T-helper 1 cell treated with Interleukin-12 subunit alpha and Interleukin-12 subunit beta and Interleukin-4 antibody, amounts not matched to agents 30 ng/mL and 1 ng/mL, for 36 hours (primary cell): ENCODE results near the gene ICAM3. TPM values are rescaled to one million over a fixed set of nuclear protein-coding genes. Genes with fewer than 3 reads are reported as not detected.

Experiments used
- intact Hi-C: fragments of 100-400 bp; cut with micrococcal nuclease; formaldehyde crosslinking; loops from one replicate; pipeline ENCODE4 v1.15.1; 2024
- total RNA-seq: library from RNA; stranded (reverse); gene quantifications from 2 replicates; pipeline ENCODE4 v1.2.3, GENCODE V29; 2022

Gene ICAM3
- total RNA-seq, 1 donor from 2014 or later, result 190 TPM

GRCh38 chr19:10321874-10322835, 17.3 kb downstream of the ICAM3 start:
- intact Hi-C loops, result no loop called here

GRCh38 chr19:10321417-10321797, 18.0 kb downstream of the ICAM3 start:
- intact Hi-C loops, result no loop called here

DNA sequence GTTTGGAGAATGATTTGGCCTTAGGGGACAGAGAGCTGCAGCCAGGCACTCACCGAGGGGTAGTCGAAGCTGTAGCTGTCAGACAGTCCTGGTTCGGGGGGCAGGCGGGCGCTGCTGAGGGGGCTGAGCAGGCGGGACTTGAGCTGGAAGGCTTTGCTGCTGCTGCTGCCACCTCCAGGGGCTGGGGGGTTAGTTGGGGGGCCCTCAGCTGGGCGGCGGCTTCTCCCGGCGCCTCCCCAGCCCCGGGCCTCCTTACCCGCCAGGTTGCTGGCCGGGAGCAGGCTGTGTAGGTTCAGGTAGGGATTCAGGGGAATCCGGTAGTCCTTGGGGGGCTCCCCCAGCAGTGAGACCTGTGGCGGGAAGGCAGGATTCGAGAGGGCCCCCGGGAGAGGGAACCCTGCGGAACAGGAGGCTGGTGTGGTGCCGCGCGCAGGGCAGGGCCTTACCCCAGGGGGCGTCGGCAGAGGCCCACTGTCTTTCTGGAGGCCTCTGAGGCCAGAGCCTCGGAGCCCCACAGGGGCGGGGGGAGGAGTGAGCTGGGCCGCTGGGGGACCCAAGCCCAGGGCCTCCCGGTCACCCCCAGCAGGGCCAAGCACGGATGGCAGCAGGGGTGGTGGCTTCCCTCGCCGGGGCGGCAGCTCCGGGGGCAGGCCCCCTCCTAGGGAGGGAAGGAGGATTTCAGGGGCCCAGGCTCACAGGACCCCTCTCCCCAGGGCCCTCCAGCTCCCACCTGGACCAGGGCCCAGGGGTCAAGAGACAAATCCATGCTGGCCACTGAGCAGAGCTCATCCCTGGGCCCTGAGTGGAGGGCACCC, 18.6 kb downstream of the ICAM3 start:
- intact Hi-C loops, result no loop called here

DNA sequence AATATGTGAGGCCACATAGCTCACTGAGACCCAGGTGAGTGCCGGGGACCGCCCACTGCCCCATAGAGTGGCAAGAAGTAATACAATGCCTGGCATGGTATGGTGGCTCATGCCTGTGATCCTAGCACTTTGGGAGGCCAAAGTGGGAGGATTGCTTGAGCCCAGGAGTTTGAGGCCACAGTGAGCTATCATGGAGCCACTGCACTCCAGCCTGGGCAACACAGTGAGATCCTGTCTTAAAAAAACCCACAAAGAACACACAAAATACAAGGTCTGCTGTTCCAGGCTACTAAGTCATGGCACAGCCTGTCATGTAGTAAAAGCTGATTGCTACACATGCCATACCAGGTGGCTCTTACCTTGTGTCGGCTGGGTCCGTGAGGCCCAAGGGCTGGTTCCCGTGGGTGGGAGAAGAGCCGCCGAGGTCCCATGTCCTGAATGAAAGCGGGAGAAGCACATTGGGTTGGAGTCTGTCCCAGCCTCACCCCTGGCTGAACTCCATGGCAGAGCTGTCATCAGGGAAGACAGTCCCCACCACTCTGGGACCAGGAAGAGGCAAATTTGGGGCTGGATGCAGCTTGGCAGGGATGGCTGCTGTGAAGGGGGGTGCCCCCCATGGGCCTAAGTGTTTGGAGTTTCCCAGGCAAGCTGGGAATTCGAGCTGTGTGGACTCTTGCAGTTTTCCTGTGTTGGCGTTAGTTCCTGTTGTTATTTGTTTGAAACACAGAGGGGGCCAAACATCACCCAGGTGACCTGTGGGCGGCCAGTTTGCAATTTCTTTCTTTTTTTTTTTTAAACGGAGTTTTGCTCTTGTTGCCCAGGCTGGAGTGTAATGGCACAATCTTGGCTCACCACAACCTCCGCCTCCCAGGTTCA, 20.4 kb downstream of the ICAM3 start:
- intact Hi-C loops, result loop anchor here (5.0 kb wide), 1 partner anchor 63 kb away; the partner anchor contains the start of gene TYK2

DNA sequence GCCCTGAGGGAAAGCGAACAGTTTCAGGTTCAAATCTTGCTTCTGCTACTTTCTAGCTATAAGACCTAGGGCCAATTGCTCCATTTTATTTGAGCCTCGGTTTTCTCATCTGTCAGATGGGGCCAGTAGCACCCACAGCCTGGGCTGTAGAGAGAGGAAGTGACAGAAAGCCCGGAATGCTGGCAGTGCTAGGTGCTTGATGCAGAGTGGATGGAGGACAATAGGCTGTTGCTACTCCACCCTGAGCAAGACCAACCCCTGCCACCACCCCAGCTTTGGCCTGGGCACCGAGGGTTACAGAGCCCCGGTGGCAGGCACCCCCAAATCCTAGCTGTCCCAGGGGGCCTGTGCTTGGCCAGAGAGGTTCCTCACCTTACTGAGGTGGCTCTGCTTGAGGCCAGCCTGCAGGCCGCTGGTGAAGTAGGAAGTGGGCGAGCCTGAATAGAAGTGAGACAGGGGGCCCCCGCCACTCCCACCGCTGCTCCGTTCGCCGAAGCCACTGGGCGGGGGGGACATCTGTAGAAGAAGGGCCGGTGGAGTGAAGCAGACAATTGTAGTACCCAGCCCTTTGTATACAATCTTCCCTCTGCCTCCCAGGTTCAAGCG, 21.5 kb downstream of the ICAM3 start:
- intact Hi-C loops, result loop anchor here (2.0 to 5.0 kb wide), 2 partner anchors 23 to 64 kb away; partner anchors contain the start of gene TYK2

DNA sequence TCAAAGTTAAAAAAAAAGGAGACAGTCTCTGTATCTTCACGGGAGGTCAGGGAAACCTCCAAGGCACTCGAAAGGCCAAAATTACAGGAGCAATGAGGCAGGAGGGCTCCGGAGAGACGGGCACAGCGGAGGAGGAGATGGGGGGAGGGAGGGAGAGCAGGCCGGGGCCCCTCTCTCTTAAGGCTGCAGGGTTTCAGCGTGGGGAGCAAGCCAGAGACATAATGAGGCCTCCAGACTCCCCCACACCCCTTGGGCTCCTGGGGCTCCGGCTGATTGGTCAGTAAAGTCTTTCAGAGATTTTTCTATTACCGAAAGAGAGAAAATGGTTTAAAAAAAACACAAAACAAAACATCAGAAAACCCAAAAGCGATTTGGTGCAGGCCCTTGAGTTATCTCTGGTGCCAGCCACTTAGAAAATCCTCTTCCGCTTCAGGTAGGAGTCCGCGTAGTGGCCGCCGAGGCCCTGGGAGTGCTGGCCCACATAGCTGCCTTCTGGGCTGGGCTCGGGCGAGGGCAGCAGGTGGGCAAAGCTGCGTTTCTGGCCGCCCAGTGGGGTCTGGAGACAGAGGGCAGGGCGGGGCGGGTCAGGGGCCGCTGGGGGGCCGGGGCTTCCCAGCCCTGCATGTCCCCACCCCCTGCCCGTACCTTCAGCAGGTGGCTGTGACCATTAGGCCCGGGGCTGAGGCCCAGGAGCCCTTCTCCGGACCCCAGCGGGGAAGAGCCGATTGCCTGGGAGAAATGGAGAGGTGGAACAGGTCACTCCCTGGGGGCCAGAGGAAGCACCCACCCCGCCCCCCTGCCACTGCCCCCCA, 22.2 kb downstream of the ICAM3 start:
- intact Hi-C loops, result loop anchor here (2.0 to 5.0 kb wide), 2 partner anchors 22 to 65 kb away; partner anchors contain the start of gene TYK2

DNA sequence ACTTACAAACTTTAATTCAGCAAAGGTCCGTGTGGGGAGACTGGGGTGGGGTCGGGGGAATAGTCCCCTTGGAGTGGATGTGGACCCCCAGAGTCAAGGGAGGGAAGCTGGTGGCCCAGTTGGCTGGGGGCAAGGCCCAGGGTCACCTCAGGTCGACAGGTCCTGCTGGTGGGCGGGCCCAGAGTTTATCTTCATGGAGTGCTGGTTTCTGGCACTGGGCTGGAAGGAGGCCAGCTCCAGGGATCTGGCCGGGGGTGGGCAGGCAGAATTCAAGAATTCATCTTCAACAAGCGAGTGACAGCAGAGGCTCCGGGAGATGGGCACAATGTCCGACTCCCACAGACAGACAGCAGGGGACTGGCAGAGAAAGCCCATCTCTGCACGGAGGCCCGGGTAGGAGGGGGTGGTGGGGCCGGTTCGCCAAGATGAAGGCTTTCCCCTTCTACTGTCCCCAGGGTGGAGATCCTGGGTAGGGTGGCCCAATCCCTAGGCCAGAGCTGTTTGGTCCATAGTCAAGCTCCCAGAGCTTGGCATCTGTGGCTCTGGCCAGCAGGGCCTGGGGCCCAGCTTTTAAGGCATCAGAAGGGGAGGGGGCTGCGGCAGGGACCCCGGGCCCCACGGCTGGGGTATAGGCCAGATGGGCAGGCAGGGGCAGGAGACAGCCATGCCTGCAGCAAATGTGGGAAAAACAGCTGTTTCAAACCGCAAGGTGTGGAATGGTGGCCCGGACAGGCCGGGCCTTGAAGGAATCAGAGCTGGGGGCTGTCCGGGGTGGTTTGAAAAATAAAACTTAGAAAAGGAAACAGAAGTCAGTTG, 23.0 kb downstream of the ICAM3 start:
- intact Hi-C loops, result loop anchor here (1.0 to 5.0 kb wide), 4 partner anchors 17 to 66 kb away; partner anchors contain the start of genes ICAM1, RAVER1 and TYK2

DNA sequence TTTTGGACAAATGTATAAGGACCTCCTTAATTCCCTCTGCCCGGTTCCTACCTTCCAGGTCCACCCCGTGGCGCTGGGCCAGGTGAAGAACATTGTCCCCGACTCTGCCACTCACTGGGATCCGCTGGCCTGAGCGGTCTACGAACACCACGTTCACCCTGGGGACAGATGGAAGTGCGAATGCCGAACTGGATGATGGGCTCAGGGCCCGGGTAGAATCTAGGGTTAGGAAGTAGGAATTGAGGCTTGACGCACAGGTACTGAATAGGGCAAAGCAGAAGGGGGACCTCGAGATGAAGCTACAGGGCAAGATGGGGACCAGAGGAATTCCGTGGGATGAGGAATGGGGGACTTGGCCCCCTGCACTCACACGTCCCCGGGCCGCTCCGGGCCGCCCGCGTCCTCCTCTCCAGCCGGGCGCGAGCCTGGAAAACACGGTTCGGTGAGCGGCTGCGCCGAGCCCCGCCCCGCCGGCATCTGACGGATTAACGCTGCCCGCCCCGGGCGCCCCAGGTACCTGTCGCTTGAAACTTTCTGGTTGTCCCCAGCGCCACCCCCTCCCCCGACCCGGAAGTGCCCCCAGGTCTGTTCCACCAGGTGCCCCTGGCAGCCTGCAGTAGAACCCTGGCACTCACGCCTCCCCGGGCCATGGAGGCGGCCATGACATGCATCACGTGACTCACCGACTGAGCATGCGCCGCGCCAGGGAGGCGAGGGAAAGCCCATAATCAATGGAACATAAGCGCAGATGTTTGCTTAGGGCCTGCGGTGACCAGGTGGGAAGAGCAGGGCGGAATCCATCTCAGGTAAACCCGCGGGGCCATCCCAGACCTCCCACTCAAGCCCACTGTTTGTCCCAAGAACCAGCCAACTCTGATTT, 23.8 kb downstream of the ICAM3 start, which contains the start of gene FDX2:
FDX2 (minus strand) TSS at position 681 of the 880 bp plus-strand sequence; CDS start at position 662, 19 bp downstream.
- intact Hi-C loops, result loop anchor here (1.0 to 5.0 kb wide), 4 partner anchors 18 to 67 kb away; partner anchors contain the start of genes ICAM1, RAVER1 and TYK2

DNA sequence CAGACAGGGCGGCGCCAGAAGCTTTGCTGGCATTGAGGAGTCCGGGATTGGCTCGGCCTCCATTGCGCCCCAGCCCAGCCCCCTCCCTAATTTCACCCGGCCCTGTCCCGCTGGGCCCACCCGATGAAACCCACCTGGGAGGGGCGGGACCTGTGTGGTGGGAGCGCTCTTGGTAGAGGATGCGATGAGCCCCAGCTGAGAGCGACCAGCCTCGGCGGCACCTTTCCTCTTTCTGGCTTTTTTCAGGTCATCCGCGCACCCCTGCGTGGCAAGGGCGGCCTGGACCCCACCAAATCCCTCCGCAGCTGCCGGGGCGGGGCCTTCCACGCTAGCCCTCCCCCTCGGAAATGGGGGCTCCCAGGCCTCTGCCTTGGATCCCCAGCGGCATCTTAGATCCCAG, 30.0 kb downstream of the ICAM3 start, which contains the start of gene ZGLP1:
ZGLP1 (minus strand) TSS at position 393 of the 400 bp plus-strand sequence.
- intact Hi-C loops, result no loop called here

DNA sequence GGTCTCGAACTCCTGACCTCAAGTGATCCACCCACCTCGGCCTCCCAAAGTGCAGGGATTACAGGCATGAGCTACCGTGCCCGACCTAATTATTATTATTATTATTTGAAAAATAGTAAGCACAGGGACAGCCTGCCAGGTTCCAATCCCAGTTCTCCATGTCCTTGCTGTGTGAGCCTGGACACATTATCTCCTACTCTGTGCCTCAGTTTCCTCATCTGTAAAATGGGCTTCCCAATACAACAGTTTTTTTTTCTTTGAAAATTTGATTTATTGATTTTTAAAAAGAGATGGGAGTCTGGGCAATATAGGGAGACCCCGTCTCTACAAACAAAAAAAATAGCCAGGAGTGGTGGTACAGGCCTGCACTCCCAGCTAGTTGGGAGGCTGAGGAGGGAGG, 33.1 kb downstream of the ICAM3 start:
- intact Hi-C loops, result no loop called here

DNA sequence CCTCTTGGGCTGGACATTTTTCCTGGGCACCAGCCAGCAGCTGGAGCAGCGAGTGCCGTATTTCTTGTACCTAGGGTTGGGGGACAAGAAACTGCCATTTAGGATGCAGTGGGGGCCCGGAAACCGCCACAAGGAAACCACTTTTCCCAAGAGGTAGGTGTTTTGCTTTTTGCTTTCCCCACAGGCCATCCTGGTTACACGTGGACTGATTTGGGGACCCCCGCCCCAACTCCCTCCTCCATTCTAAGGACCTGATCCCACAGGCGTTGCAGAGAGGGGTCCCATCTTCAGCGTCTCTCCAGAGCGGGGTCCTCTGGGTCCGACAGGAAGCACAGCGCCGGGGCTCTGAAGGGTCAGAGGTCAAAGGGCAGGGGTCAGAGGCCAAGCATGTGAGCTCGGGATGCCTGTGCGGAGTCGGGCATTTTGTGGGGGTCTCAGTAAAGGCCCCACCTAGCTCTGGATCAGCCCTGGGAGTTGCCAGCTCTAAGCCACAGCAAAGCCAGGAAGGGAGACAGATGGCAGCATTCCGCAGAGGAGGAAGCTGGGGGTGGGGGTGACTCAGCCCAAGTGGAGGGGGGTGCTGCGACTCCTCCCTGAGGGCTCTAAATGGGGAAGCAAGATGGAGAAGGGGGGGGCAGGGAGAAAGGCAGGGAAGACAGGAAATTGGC, 34.2 kb downstream of the ICAM3 start:
- intact Hi-C loops, result no loop called here

DNA sequence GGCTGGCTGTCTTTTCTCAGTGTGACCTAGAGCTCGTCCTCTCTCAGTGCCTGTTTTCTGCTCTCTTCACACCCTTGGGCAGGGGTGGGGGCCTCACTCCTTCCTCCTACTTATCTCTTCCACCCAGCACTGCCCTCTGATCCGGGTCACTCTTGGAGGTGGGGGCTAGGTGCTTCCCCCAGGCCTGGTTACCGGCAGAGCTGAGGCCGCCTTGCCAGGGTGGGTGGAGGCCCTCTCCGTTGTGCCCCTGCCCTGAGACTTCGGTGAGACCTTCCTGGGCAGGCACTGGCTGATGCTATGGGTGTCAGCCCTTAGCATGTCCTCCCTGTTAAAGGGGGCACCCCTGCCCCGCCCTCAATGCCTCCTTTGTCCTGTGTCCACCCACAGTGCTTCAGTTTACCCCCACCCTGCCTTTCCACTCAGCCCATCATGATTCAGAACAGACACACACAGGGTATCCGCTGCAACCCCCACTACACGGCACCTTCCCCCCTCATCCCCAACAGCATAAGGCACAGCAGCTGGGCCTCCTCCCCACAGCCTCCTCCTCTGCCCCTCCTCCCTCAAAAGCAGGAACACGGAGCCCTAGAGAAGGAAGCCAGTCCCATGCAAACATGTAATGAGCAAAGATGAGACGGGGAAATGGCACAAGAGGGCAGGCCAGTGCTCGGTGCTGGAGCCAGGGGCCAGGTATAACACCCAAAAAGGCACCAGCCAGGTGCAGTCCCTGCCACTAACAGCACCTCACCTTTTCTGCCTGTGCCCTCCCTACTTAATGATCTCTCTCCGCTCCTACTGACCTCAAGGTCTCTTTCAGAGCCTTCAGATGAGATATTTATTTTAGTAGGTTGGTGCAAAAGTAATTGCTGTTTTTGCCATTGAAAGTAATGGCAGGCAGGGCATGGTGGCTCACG, 39.6 kb downstream of the ICAM3 start:
- intact Hi-C loops, result no loop called here

DNA sequence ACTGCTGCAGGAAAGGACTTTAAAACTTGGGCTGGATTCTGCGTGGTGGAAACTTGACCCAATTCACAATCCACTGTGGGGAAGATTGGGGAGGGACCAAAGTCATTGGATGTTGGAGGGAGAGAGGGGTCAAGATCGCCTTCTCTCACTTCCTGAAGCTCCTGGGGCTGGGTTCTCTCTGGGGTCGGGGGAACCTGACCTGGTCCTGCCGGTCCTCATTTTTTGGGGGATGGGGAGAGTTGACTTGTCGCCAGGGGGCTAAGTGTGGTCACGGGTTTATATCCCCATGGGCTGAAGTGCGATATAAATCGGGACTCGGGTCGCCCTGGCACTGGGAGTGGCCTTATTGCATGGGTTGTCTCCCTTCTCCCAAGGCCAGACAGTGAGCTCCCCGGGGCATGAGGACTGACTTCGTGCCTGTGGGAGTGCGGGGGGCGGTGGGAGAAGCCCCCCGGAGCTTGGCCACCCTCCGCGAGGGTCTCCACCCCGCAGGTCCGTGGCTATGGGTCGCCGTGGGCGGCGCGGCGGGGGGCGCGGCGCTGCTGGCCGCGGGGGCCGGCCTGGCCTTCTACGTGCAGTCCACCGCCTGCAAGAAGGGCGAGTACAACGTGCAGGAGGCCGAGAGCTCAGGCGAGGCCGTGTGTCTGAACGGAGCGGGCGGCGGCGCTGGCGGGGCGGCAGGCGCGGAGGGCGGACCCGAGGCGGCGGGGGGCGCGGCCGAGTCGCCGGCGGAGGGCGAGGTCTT, 43.4 kb downstream of the ICAM3 start:
- intact Hi-C loops, result loop anchor here (1.0 to 2.0 kb wide), 3 partner anchors 10 to 37 kb away; partner anchors contain the start of genes FDX2, ICAM4 and RAVER1

DNA sequence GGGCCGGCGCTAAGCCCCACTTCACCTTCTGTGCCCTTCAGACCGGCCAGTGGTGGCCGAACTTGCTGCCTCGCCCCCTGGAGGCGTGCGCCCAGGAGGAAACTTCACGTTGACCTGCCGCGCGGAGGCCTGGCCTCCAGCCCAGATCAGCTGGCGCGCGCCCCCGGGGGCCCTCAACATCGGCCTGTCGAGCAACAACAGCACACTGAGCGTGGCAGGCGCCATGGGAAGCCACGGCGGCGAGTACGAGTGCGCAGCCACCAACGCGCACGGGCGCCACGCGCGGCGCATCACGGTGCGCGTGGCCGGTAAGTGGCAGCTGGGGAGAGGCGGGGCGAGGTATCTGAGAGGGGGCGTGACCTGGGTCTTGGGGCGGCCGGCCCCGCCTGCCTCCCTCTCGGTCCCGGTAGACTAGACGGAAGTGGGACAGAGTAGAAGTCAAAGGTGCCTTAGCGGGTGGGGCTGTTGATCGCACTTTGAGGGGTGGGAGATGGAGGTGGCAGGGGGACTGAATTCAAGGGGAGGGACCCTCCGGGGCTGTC, 44.0 kb downstream of the ICAM3 start:
- intact Hi-C loops, result loop anchor here (1.0 to 2.0 kb wide), 3 partner anchors 9 to 38 kb away; partner anchors contain the start of genes FDX2, ICAM4 and RAVER1

GRCh38 chr19:10294368-10294697, 45.1 kb downstream of the ICAM3 start:
- intact Hi-C loops, result loop anchor here (2.0 kb wide), 1 partner anchor 22 kb away; the partner anchor contains the start of gene FDX2
